ENCODE measurements around the gene SON.
"Not testable (repeated sequence)": the region's sequence is repeated elsewhere in the genome, so short reads cannot be mapped to it uniquely, and the experiment has no call there.

SON gene

GRCh38 chr21:33618407-33618806, 75.6 kb downstream of the SON start:
- no peak for DNase-seq (ENCODE audit: low read depth in 2 of 2)
- H3K4me3 ChIP-seq (replicated peaks in 1 of 2; ENCODE audit: low read depth in 2 of 2, low read length in 2 of 2) = no peak overlapping the region
- no peak for TF ChIP-seq CTCF (IDR thresholded peaks at IDR 0.05; ENCODE audit: low read depth, low read length)

- no peak for DNase-seq (ENCODE audit: low read depth in 2 of 2)
- no peak overlapping the region for H3K4me3 ChIP-seq (replicated peaks in 1 of 2; ENCODE audit: low read depth in 2 of 2, low read length in 2 of 2)
- no peak for TF ChIP-seq CTCF (IDR thresholded peaks at IDR 0.05; ENCODE audit: low read depth, low read length)
These were observed 76.9 kb downstream of the SON start for GRCh38 chr21:33619726-33620125.

- no peak overlapping the region for H3K4me3 ChIP-seq (replicated peaks in 1 of 2; ENCODE audit: low read depth in 2 of 2, low read length in 2 of 2)
- no peak for DNase-seq (ENCODE audit: low read depth in 2 of 2)
- no peak for TF ChIP-seq CTCF (IDR thresholded peaks at IDR 0.05; ENCODE audit: low read depth, low read length)
These were observed 79.4 kb downstream of the SON start for GRCh38 chr21:33622253-33622652.

- not testable (repeated sequence) for H3K4me3 ChIP-seq (replicated peaks in 1 of 2; ENCODE audit: low read depth in 2 of 2, low read length in 2 of 2); DNase-seq (ENCODE audit: low read depth in 2 of 2)
These were observed 83.3 kb downstream of the SON start for GRCh38 chr21:33626151-33626550.
